GM12878 (cell line): Measurements from ENCODE around the gene FRG2C. TPM values are rescaled to one million over a fixed set of nuclear protein-coding genes. Genes with fewer than 3 reads are reported as not detected.
"Not testable (repeated sequence)": the region's sequence is repeated elsewhere in the genome, so short reads cannot be mapped to it uniquely, and the experiment has no call there.

Experiments
- ATAC-seq: fragments of 200-7000 bp; cut with Tn5 transposase; 3 replicates; pipeline ENCODE4 v1.9.1; 2020; ENCODE audit warnings: mild to moderate bottlenecking, moderate library complexity
- BruUV-seq: library from RNA; stranded (reverse); fragments of 400-500 nt; replicated peaks from 2 replicates; lab custom pipeline; 2021; lab: Mats Ljungman, UMichigan
- CTCF ChIA-PET: fragments of 300-600 bp; sonication (Branson Sonifier 250); formaldehyde crosslinking; extraction: SDS; loops from one replicate; lab custom pipeline; 2021; ENCODE audit warnings: inconsistent platforms; lab: Yijun Ruan, JAX
- POLR2A ChIA-PET: fragments of 350-600 bp; formaldehyde crosslinking; extraction: SDS; loops from one replicate; lab custom pipeline; 2021; ENCODE audit warnings: inconsistent platforms; lab: Charles Lee
- RAD21 ChIA-PET: fragments of 300-600 bp; sonication (Branson Sonifier 250); formaldehyde crosslinking; loops from one replicate; lab custom pipeline; 2023; ENCODE audit warnings: antibody characterized with exemption; ENCODE audit not compliant: unreplicated experiment; lab: Charles Lee
- SMC1A ChIA-PET: fragments of 300-600 bp; sonication (Branson Sonifier 250); formaldehyde crosslinking; loops from one replicate; lab custom pipeline; 2023; ENCODE audit not compliant: unreplicated experiment, uncharacterized antibody; lab: Charles Lee
- DNase-seq: peaks from one replicate; pipeline ENCODE4 v3.0.0-alpha.2; 2011; ENCODE audit warnings: low read depth, low spot score
- FAIRE-seq: peaks from 3 replicates; lab custom pipeline; 2011; peaks lifted over from hg19 to GRCh38; lab: Jason Lieb, UNC
- H2AFZ ChIP-seq: 2 replicates; pipeline ENCODE4 v1.6.0; 2011; ENCODE audit warnings: low read depth, low read length, control low read depth; ENCODE audit not compliant: control insufficient read depth
- H3K27ac ChIP-seq: 2 replicates; pipeline ENCODE4 v1.5.1; 2011; ENCODE audit warnings: control low read depth; ENCODE audit not compliant: control insufficient read depth, insufficient read depth
- H3K27me3 ChIP-seq, 2 experiments: replicated peaks in 1 of 2; 2 replicates each; pipeline versions ENCODE4 v1.6.0 to v1.6.1; 2011; ENCODE audit warnings: low read length in 1 of 2; ENCODE audit not compliant: control insufficient read depth in 2 of 2, insufficient read depth in 2 of 2
- H3K36me3 ChIP-seq, 2 experiments: 2 replicates each; pipeline ENCODE4 v1.5.1; 2011; ENCODE audit warnings: low read length in 1 of 2; ENCODE audit not compliant: control insufficient read depth in 2 of 2, insufficient read depth in 2 of 2
- H3K4me1 ChIP-seq: 2 replicates; pipeline ENCODE4 v1.6.1; 2011; ENCODE audit warnings: mild to moderate bottlenecking, low read length, moderate library complexity, mixed read lengths; ENCODE audit not compliant: control insufficient read depth, insufficient read depth
- H3K4me2 ChIP-seq: 2 replicates; pipeline ENCODE4 v1.6.0; 2011; ENCODE audit warnings: control low read depth; ENCODE audit not compliant: control insufficient read depth, insufficient read depth
- H3K4me3 ChIP-seq: fragments of 200-600 bp; sonication (generic); 2 replicates; pipeline ENCODE4 v1.5.1; 2016
- H3K79me2 ChIP-seq: 2 replicates; pipeline ENCODE4 v1.6.0; 2011; ENCODE audit warnings: low read length; ENCODE audit not compliant: control insufficient read depth, insufficient read depth
- H3K9ac ChIP-seq: 2 replicates; pipeline ENCODE4 v1.8.0; 2011; ENCODE audit warnings: low read length, control low read depth, mixed read lengths; ENCODE audit not compliant: control insufficient read depth, insufficient read depth
- H3K9me3 ChIP-seq: replicated peaks from 3 replicates; pipeline ENCODE4 v1.5.1; 2011; ENCODE audit warnings: mild to moderate bottlenecking, low read length; ENCODE audit not compliant: control insufficient read depth, insufficient read depth
- H4K20me1 ChIP-seq: 2 replicates; pipeline ENCODE4 v1.6.0; 2011; ENCODE audit not compliant: control insufficient read depth, insufficient read depth
- WGBS: methylation state at CpG from one replicate; pipeline ENCODE4 v1.1.6; 2016; ENCODE audit warnings: low lambda C conversion rate; ENCODE audit not compliant: insufficient replicate concordance, insufficient coverage; ENCODE audit errors: missing lambda C conversion rate; 5-methylcytosine and 5-hydroxymethylcytosine counted together
- in situ Hi-C: fragments of 300-500 bp; cut with MboI; formaldehyde crosslinking; loops from 9 replicates; pipeline ENCODE4 v1.14.3; 2018; ENCODE audit warnings: mixed read lengths
- intact Hi-C: fragments of 100-400 bp; cut with micrococcal nuclease; formaldehyde crosslinking; loops from one replicate; pipeline ENCODE4 v1.14.2; 2022; ENCODE audit not compliant: unreplicated experiment
- polyA plus RNA-seq, 11 experiments: library from polyadenylated mRNA; depleted of rRNA in 4 of 11; unstranded in 6 of 11; stranded (reverse) in 5 of 11; fragments of >200 nt; fragmentation: Nextera tagmentation in 4 of 11; fragmentation: Illumina TruSeq in 1 of 11; extraction: Ambion mirVana in 4 of 11; extraction: Trizol in 1 of 11; gene quantifications; 1 replicate in 1 of 11; 2 replicates in 10 of 11; pipeline versions ENCODE4 v1.2.1 to v1.2.3, GENCODE V29; 2011 to 2016; ENCODE audit warnings: inconsistent platforms in 2 of 11, missing spikeins in 2 of 11, low read depth in 1 of 11
- total RNA-seq, 4 experiments: library from RNA; depleted of rRNA in 3 of 4; stranded (reverse); fragments of >200 nt in 3 of 4; fragmentation: Illumina TruSeq in 1 of 4; extraction: Trizol in 1 of 4; gene quantifications; 2 replicates each; pipeline versions ENCODE4 v1.2.1 to v1.2.3, GENCODE V29; 2013 to 2021

Gene FRG2C
- total and polyA plus RNA-seq, 10 of the 15 experiments (the other 5 are each of a cell fraction or from before 2014, with no cell fraction given), result not detected

DNA sequence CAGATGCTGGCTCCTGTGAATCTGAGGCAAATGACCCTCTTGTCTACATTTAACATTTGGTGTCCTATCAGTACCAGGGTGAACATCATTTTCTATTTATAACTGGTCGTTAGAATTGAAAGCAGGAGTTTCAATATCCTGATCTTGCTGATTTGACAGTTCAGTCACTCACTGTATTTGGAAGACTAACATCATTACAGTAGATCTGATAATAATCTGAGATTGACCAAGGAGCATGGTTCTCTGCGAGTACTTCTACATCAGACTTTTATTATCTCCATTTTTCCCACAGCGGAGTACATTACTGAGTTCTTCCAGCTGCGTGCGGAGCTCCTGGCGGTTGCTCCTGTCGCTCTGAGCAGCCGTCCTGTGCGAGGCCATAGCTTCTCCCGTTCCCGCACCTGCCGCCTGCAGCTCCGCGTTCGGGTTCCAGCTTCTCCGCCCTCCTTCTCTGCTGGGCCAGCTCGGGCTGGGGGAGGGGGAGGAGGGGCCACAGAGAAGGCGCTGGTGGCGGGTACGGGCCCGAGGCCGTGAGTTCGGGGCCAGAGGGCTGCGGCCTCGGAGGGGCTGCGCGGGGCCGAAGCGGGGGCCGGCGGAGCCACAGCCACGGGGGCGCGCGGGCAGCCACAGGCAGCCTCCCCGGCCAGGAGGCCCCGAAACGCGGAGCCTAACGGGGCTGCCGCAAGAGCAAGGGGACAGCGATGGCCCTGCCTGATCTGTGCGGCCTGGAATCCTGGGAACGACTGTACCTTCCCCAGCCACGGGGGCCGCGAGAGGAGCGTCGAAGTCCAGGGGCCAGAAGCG is 8.8 kb upstream of the FRG2C start:
- H3K4me1 ChIP-seq, H3K36me3 ChIP-seq, DNase-seq, H3K9me3 ChIP-seq, H3K9ac ChIP-seq, SMC1A ChIA-PET, in situ Hi-C loops, H3K27me3 ChIP-seq, FAIRE-seq, POLR2A ChIA-PET, H3K27ac ChIP-seq, intact Hi-C loops, RAD21 ChIA-PET, H2AFZ ChIP-seq, BruUV-seq, CTCF ChIA-PET, H3K4me2 ChIP-seq, H3K4me3 ChIP-seq, H3K79me2 ChIP-seq, ATAC-seq, H4K20me1 ChIP-seq: not testable (repeated sequence)
- WGBS, result 80% methylated on average over 30 of the region's 50 CpGs

- H3K79me2 ChIP-seq, FAIRE-seq, DNase-seq, H3K36me3 ChIP-seq, SMC1A ChIA-PET, in situ Hi-C loops, H3K4me1 ChIP-seq, H3K4me2 ChIP-seq, POLR2A ChIA-PET, ATAC-seq, H3K27ac ChIP-seq, H4K20me1 ChIP-seq, H3K9ac ChIP-seq, H3K9me3 ChIP-seq, H3K4me3 ChIP-seq, BruUV-seq, RAD21 ChIA-PET, H2AFZ ChIP-seq, CTCF ChIA-PET, intact Hi-C loops, H3K27me3 ChIP-seq: not testable (repeated sequence)
- WGBS, result 62% methylated on average over 7 of the region's 7 CpGs
Observed at GRCh38 chr3:75655956-75656355, 8.2 kb upstream of the FRG2C start.

GRCh38 chr3:75658411-75659107 is 5.6 kb upstream of the FRG2C start:
- FAIRE-seq, H3K4me3 ChIP-seq, H2AFZ ChIP-seq, H3K4me1 ChIP-seq, DNase-seq, H3K27ac ChIP-seq, H3K9ac ChIP-seq, BruUV-seq, SMC1A ChIA-PET, ATAC-seq, RAD21 ChIA-PET, intact Hi-C loops, CTCF ChIA-PET, H3K79me2 ChIP-seq, in situ Hi-C loops, H3K36me3 ChIP-seq, H4K20me1 ChIP-seq, H3K4me2 ChIP-seq, H3K9me3 ChIP-seq, POLR2A ChIA-PET, H3K27me3 ChIP-seq: not testable (repeated sequence)
- 4% methylated on average over 31 of the region's 42 CpGs for WGBS

DNA sequence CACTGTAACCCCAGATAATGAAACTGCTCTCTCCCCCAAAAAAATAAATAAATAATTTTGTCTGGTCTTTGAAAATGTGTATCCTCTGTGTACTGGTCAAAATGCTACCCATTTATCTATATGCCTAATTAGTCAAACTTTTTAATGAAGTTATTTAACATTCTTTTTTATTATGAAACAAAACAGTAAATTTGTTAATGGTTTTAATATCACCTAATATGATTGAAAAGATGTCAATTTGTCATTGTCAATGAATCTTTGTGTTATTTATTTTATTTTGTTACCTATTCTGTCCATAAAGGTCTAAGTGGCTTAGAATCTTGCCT is 5.1 kb upstream of the FRG2C start:
- H4K20me1 ChIP-seq, intact Hi-C loops, H3K79me2 ChIP-seq, RAD21 ChIA-PET, H3K4me2 ChIP-seq, H3K4me3 ChIP-seq, H3K9ac ChIP-seq, FAIRE-seq, H2AFZ ChIP-seq, in situ Hi-C loops, DNase-seq, POLR2A ChIA-PET, H3K36me3 ChIP-seq, H3K27me3 ChIP-seq, SMC1A ChIA-PET, CTCF ChIA-PET, BruUV-seq, ATAC-seq, H3K4me1 ChIP-seq, H3K27ac ChIP-seq, H3K9me3 ChIP-seq: not testable (repeated sequence)
